ENCODE measurements around the gene DNM3.

DNA sequence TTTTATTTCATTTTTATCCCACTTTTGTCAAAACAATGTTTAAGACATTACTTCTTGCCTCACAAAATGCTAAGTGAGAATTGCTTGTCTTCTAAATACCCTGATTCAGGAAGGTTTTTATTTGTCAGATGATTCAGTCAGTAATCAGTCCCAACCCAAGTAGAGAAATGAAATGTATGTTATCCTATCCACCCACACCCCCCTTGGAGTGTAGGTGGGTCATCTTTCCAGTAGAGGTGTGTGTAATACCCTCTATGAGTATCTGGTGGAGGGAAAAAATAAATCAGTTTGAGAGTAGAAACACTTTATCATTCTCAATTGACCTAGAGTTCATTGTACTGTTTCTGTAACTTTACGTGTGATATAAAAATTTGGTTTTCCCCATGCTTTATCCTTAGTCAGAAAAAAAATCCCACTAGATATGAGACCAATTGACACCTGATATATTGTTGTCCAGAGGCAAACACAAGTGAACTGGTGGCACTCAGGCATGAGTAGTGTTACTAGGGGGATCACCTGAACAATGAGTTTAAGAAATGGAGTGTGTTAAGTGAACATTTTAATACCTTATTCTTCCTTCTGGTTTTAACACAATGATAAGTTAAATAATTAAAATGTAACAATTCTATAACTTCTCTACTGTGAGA is 425.4 kb downstream of the DNM3 start:
- TF ChIP-seq, protein P1, sequence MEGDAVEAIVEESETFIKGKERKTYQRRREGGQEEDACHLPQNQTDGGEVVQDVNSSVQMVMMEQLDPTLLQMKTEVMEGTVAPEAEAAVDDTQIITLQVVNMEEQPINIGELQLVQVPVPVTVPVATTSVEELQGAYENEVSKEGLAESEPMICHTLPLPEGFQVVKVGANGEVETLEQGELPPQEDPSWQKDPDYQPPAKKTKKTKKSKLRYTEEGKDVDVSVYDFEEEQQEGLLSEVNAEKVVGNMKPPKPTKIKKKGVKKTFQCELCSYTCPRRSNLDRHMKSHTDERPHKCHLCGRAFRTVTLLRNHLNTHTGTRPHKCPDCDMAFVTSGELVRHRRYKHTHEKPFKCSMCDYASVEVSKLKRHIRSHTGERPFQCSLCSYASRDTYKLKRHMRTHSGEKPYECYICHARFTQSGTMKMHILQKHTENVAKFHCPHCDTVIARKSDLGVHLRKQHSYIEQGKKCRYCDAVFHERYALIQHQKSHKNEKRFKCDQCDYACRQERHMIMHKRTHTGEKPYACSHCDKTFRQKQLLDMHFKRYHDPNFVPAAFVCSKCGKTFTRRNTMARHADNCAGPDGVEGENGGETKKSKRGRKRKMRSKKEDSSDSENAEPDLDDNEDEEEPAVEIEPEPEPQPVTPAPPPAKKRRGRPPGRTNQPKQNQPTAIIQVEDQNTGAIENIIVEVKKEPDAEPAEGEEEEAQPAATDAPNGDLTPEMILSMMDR (IDR thresholded peaks at IDR 0.05), result no peak
- TF ChIP-seq POLR2AphosphoS5 (IDR thresholded peaks at IDR 0.05) (no peak), EP300 (IDR thresholded peaks at IDR 0.05; ENCODE audit: low read depth) (no peak), POLR2A (IDR thresholded peaks at IDR 0.05) (no peak)
